Body of pancreas (tissue), 4 donors: Measurements from ENCODE around the gene FAM186B.

Source experiments
- CTCF ChIP-seq, 7 experiments: fragments of 450-650 bp in 4 of 7; fragments of 200-600 bp in 3 of 7; sonication (generic) in 3 of 7; IDR thresholded peaks; one replicate each; pipeline ENCODE4 v1.5.1; 2016 to 2019; ENCODE audit warnings: antibody characterized with exemption in 7 of 7
- POLR2A ChIP-seq, 3 donors: fragments of 450-650 bp; IDR thresholded peaks; one replicate each; pipeline ENCODE4 v1.6.1; 2016; ENCODE audit warnings: antibody characterized with exemption in 3 of 3, mild to moderate bottlenecking in 2 of 3

GRCh38 chr12:49619286-49619685 is 13.8 kb upstream of the FAM186B start:
- TF ChIP-seq CTCF (IDR thresholded peaks at IDR 0.05) (no peak), POLR2A (IDR thresholded peaks at IDR 0.05) (no peak)
